ENCODE data around the gene SAMD1.

The SAMD1 gene

GRCh38 chr19:14116918-14117578, 26.5 kb upstream of the SAMD1 start:
- TF ChIP-seq CTCF (IDR thresholded peaks at IDR 0.05) = no peak

- no peak for TF ChIP-seq CTCF (IDR thresholded peaks at IDR 0.05)
Measured at GRCh38 chr19:14116525-14116917, 26.0 kb upstream of the SAMD1 start.

GRCh38 chr19:14115756-14116155, 25.2 kb upstream of the SAMD1 start:
- no peak for TF ChIP-seq CTCF (IDR thresholded peaks at IDR 0.05)

- peak; percentile 51; the same call in 1 of the 2 replicates for TF ChIP-seq CTCF (IDR thresholded peaks at IDR 0.05)
Measured at GRCh38 chr19:14114854-14115253, 24.3 kb upstream of the SAMD1 start.

DNA sequence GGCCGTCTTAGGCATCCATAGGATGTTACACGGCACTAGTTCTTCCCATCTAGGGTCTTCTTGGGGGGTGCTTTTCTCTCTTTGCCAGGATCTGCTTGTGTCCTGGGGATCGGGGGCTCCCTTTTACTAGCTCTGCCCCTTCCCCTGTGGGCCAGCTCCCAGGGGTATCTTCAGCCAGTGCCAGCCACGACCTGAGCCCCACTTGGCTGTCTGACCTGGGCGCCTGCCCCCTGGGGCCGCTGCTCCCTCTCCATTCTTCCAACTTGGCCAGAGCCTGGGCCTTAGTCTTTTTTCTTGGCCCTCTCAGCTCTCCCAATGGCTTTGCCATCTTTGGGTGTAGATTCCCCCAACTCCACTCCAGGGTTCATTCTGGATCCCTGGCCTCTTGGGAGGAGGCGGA, 23.9 kb upstream of the SAMD1 start:
- TF ChIP-seq CTCF (IDR thresholded peaks at IDR 0.05) = no peak

DNA sequence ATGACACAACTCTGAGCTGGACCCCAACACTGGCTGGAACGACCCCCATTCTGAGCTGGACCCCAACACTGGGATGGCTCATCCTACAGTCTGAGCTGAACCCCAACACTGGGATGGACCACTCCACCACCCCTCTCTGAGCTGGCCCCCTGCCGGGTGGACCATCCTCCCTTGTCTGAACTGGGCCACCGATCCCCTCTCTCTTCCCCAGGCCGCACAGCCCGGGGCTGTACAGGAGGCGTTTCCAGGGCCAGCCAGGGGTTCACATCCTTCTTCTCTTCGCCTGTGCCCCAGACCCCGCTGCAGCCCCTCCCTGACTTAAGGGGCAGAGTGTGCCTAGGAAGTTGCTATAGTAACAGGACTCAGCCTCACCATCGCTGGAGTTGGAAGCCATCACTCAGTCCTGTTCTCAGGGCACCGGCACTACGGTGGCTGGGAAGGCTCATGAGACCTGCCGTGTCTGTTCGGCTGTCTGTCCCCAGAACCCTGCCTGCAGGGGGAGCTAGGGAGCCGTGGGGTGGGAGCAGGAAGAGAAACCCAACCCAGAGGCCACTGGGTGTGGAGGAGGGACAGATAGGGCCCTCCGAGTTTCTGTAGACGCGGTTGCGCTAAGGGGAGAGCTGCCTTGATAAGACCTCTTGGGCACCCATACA, 23.3 kb upstream of the SAMD1 start:
- TF ChIP-seq CTCF (IDR thresholded peaks at IDR 0.05) = peak; percentile 28; the same call in 1 of the 2 replicates

- no peak for TF ChIP-seq CTCF (IDR thresholded peaks at IDR 0.05)
Measured at GRCh38 chr19:14112809-14113385, 22.3 kb upstream of the SAMD1 start.
